Activated CD8-positive, alpha-beta memory T cell treated with anti-CD3 and anti-CD28 coated beads for 1 hour (primary cell): ENCODE results near the gene VAPB.

Experiments used
- DNase-seq, 2 donors: peaks; one replicate each; pipeline ENCODE4 v3.0.0-alpha.2; 2020; ENCODE audit warnings: low read depth in 1 of 2; ENCODE audit errors: extremely low read depth in 1 of 2

VAPB gene

DNA sequence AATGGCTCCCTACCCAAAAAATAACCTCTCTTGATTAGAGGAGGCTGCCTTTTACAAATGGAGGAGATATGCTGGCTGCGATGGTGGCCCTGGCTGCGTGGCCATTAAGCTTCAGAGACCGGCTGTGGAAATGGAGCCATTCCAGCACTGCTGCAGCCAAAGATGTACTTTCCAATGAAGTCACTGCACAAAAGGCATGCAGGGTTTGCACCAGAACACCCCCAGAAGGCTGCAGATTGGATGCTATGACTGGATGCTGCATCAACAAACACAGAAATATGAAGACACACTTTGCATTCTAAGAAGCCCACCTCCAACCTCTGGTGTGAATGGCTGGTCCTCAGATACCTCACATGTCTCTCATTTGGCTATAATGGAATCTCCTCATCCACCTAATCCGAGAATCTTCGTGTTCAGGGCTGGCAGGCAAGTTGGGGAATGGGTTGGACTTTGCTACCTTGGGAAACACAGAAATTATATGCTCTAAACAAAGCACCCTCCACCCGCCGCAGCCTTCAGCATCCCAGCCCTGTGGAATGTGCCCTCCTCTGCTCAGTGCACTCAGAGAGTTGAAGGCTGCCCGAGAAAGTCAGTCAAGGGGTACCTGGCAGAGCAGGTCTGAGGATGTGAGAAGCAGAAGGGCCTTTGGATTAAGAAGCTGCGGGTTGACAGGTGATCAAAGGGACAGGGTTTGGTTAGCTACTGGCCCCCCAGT lies 90.9 kb downstream of the VAPB start:
- no peak for DNase-seq

DNA sequence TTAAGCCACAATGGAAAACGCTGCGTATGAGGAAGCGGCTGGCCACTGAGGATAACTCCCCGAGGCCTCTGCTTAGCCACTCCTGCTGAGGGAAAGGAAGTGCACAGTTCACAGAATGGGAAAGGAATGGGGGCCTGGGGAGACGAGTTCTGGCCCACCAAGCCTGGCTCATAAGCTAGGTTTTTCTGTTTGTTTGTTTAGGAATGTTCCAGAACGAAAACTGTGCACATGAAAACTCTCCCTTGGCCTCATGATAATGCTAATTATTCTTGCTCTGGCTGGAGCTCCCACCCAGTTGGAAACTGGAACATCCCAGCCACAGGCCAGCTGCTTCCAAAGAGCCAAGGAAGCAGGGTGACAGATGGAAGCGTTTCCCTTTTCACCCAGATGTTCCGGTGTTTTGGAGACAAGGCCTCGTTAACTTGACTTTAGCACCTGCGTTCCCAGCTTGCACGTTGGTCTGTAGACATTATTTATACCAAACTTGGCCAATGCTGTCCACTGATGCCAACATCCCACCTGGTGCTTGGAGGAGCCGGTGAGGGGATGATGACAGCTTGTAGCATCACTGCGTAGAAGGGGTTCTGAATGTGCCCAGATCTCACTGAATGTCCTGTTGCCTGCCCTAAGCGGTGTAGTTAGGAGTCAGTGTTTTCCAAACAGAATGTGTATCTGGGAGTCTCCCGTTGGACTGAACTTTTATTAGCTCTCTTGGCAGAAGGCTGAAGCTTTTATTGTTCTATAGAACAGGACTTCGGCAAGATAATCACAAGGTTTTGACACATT lies 91.7 kb downstream of the VAPB start:
- no peak for DNase-seq

DNA sequence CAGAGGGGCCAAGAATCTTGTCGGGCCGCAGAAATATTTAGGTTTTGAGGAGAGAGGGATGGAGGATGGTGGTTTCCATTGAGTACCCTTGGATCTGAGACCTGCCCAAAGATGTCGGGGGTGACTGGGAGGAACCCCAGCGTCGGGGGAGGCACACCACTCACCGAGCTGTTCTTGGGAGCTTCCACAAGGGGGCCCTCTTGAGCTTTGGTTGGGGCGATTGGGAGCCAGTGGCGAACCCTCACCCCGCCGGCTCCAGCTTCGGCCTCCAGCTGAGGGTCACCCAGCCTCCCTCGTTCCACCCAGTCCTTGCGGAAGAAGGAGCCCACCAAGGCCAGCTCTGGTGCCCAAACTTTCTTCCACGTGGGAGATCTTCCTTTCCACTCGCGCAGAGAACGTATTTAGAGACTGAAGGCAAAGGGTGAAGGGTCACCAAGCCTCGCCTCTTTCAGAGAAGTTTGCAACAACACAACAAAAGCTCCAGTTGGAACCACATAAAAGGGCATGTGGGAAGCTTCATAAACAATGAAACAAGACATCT lies 92.5 kb downstream of the VAPB start:
- peak; percentile 1 to 19 for DNase-seq

GRCh38 chr20:58482416-58482815 lies 93.4 kb downstream of the VAPB start:
- no peak for DNase-seq

- DNase-seq, result no peak
Observed at GRCh38 chr20:58483051-58483450, 94.0 kb downstream of the VAPB start.

DNA sequence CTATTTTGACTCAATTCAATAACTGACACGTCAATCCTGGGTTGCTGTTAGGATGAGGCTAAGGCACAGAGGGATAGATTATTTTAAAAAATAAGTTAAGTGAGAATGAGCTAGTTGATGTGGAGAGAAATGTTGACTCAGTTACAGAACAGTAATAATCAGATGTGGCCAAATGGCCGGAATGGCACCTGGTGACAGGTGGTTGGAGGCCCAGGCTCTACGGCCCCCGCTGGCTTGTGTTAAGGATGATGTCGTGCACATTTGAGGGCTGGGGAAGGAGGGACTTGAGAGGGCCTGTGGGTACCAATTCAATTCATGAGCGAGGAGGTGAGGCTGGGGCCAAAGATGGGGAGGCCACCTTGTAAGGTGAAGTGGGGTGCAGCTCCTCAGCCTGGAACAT lies 94.4 kb downstream of the VAPB start:
- DNase-seq, result no peak

- no peak for DNase-seq
Observed at GRCh38 chr20:58485393-58485792, 96.4 kb downstream of the VAPB start.

GRCh38 chr20:58486207-58486606 lies 97.2 kb downstream of the VAPB start:
- no peak for DNase-seq

- DNase-seq, result no peak
Observed at GRCh38 chr20:58492074-58492718, 103.2 kb downstream of the VAPB start.

GRCh38 chr20:58492795-58493524 lies 103.9 kb downstream of the VAPB start:
- no peak for DNase-seq

DNA sequence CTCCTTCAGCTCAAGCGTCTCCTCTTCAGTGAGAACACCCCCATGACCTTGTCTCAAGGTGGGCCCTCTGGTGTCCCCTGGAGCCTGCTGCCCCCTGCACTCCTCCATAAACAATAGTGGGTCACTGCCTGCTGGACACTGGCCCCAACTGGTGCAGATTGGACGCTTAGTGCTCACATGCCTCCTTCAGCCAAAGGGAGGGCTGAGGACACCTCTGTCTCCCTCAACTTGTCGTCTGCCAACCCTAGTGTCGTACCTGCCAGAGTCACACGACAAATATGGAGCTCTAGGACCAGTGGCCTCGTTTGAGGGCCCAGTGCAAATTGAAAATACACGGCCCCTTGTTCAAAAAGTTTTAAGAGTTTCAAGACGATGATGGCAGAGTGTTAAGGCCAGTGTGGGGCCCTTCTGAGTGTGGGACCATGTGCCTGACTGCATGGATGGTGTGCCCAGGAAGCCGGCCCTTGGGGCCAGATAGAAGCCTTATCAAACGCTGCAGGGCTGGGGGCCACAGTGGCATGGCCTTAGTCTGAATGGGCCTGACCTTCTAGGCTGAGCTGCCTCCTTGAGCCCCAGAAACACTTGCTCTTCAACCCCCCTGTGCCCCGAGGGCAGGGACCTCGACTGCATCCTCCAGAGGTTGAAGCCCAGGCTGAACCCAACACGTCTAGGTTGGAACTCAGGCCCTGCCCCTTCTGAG lies 106.0 kb downstream of the VAPB start:
- no peak for DNase-seq

DNA sequence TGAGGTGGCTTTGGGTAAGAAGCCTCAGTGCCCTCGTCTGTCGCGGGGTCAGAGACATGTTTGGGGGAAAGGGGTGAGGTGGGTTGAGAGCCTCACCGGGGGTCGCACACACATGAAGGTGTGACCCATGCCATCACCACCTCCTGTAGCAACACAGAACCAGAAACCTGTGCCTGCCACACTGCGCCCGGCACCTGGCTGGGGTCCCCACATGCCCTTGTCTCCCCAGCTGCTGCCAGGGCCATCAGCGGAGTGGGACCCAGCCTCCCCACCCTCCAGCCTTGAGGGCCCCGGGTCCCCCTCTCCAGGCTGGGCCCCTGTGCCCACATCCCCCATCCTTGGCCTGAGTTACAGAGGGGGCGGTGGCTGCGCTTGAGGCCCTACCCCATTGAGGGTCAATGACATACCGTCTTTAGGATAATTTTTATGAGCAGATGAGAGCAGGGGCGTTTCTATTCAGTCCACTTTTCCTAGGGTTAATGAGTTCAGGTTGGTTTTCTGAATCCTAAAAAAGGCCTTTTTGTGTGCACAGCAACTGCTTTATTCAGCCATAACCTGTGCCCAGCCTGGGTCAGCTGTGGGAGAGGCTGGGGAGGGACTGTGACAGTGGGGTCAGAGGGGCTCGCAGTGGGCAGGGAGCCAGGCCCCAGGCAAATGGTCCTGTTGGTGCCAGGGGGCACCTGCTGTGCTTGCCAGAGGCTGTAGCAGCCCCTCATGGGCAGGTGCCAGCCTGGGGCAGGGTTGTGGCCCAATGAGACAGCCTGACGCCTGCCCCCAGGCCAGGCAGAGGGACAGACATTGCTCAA lies 106.8 kb downstream of the VAPB start:
- DNase-seq, result no peak

- no peak for DNase-seq
Observed at GRCh38 chr20:58496429-58496769, 107.4 kb downstream of the VAPB start.

DNA sequence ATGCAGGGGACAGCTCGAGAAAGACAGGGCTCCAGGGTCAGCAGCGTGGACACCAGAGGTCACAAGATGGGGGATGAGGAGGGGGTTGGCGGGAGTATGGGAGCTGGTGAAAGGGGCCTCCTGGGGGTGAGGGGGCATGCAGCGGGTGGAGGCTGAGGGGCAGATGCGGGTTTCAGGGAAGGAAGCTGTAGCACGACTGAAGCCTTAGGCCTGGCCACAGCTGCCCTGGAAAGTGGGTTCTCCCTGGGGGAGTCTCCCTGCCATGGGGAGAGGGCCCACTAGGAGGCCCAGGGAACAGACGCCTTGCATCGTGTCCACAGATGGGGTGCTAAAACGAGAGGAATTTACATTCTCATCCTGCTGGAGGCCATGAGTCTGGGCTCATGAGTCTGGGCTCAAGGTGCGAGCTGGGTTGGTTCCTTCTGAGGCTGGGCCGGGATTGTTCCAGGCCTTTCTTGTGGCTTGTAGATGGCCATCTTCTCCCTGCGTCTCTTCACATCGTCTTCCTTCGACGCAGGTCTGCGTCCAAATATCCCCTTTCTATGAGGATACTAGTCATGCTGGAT lies 108.1 kb downstream of the VAPB start:
- DNase-seq, result no peak

- no peak for DNase-seq
Observed at GRCh38 chr20:58497724-58498469, 108.9 kb downstream of the VAPB start.

- DNase-seq, result no peak
Observed at GRCh38 chr20:58498470-58499068, 109.5 kb downstream of the VAPB start.

GRCh38 chr20:58500256-58500655 lies 111.2 kb downstream of the VAPB start:
- no peak for DNase-seq
